ENCODE data around the gene CKAP5.

- TF ChIP-seq CTCF (IDR thresholded peaks at IDR 0.05; ENCODE audit: low read depth, low read length, poor library complexity, severe bottlenecking) (no peak), EZH2phosphoT487 (IDR thresholded peaks at IDR 0.05; ENCODE audit: borderline replicate concordance, low read length) (no peak)
Observed at GRCh38 chr11:46845740-46846509, at the start of gene CKAP5.

Data from DOHH2 (cell line).